IPS DF 4.7 (cell line): Measurements from ENCODE around the gene FBXO42.
"Not testable (repeated sequence)": the region's sequence is repeated elsewhere in the genome, so short reads cannot be mapped to it uniquely, and the experiment has no call there.

ENCODE experiments used
- DNase-seq: peaks from one replicate; pipeline ENCODE4 v3.0.0-alpha.2; 2013; ENCODE audit warnings: low spot score; ENCODE audit errors: extremely low read depth

Gene FBXO42

DNA sequence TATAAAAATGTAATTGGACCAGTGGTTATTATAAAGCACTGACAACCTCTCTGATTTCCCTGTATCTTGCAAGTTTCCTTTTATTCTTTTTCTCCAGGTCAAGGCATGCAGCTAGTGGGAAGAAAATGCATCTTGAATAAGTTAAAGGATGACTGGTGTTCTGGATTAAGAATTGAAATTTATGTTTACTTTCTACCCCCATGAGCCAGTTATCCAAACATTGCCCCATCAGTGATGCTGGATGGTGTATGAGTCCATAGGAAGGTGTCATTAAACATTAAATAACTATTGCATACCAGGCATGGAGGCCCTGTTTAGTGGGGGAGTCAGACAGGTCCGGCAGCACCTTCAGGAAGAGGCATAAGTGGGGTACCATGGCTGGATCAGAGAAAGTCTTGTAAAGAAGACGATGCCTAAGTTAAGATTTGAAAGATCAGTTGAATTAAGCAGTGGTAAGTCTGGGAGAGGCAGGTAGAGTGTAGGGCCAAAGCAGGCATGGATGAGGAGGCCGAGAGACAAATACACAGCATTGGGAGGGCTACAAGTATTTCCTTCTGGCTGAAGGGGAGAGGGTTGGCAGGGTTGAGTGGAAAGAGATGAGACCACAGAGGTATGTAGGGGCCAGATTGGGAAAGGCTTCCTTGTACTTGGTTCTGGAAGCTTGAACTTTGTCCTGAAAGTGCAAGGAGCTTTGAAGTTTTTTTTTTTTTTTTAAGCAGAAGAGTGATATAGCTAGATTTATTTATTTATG lies 20.4 kb upstream of the FBXO42 start:
- no peak for DNase-seq

DNA sequence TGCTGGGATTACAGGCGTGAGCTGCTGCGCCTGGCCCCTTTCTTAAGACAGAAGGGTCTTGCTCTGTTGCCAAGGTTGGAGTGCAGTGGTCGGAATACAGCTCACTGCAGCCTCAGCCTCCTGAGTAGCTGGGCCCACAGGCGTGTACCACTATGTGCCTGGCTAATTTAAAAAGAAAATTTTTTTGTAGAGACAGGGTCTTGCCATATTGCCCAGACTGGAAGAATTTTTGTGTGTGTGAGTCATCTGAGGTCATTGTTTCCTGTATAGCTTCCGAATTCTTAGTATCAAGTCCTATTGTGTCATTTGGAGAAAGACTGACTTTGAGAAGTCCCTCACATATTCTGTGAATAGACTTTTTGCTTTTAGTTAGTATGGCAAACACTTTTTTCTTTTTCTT lies 19.4 kb upstream of the FBXO42 start:
- DNase-seq = no peak

DNA sequence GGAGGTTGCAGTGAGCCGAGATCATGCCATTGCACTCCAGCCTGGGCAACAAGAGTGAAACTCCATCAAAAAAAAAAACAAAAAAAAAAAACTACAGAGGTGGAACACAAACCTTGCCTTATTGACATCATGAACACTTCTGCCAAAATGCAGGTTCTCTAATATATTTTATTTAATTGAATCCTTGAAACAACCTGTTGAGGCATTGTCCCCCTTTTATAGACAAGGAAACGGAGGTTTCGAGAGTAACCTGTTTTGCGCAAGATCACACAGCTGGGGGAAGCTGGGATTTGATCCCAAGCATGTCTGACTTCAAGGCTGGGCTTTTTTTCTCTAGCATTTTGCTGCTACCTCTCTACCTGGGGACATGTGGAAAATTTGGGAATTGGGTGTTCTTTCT lies 17.5 kb upstream of the FBXO42 start:
- no peak for DNase-seq

DNA sequence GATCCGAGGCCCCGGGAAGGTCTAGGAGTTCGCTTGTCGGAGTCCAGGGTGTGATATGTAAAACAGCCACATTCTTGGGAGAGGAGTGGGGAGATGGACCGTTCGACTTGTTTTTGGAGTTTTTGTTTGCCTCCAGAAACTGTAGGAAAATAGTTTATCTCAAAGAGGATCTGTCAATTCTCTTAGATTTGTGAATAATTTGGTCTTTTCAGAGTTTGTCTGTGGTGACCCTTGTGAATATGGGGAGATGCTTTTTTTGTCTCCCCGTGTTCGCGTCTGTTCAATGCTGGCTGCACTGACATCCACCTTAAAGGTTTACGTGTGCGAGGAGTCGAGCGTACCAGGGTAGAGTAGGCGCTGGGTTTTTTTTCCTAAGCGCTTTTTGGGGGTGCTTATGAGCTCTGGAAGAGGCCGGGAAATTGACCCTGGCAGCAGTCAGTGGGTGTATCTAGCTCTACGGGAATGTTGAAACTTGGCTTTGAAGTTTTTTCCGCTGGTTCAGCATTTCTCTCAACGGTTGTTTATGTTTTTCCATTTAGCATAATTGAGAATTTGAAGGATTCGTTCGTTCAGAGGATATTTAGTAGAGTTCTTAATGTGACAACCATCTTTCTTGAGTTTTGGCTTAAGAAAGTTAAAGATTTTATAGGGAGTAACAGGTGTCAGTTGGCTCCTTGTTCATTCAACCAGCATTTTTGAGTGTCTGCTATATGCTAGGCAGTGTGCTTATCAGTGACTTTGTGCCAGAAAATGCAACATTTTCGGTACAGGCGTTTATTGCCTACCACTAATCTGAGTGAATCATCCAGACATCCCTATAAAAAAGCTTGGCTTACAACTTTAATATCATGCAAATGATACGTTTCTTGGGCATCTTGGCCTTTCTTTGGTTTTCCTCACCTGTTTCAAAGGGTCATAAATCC lies 15.9 kb upstream of the FBXO42 start:
- no peak for DNase-seq

DNA sequence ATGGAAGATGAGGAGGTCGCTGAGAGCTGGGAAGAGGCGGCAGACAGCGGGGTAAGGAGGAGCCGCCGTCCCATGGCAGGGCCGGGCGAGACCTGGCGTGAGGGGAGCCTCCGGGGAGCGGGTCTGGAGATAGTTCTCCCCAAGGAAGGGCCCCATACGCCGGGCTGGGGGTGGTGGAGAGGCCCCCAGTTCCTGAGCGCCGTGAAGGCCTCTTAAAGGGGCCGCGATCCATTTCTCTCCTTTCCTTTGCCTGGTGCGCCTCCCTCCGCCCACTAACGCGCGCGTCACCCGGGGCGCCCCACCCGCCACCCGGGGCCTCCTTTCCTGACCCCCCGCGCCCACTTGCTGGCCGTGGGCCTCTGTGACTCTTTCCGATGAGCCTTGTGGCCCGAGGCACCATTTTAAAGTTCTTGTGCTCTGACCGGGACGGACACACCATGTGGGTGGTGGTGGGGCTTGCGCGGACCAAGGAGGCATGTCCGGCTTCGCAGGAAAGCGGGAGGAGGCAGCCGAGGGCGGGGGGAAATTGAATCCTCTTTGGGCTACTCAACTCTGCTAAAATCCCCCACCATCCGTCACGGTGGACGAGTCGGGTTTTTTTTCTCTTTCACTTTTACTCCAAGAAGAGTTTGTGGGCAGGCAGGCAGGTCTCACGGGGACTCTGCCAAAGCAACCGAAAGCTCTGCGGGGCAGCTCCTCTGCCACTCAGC lies 15.1 kb upstream of the FBXO42 start:
- DNase-seq = no peak

DNA sequence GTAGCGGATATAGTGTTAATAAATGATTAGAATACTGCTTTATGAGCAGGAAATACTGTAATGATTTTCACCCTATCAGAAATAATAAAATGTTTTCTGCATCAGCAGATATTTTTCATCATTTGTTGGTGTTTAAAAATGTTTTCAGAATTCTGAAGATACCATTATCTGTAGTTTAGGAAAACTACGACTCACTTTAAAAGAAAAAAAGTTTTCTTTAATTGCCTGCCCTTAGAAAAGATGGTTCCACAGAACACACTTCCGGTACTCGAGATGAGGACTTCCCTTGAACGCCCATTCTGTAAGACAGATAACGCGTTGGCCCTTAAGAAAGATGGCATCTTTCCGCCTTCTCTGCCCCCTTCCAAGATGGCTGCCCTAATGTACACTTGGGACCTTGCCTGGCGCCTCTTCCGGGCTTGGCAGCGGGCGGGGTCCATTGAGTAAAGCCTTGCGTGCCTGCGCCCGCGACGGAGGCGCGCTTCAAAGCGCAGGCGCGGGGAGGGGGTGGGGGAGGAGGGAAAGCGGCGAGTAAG lies 14.5 kb upstream of the FBXO42 start, which contains the start of gene SZRD1:
TSS of gene SZRD1 (plus strand) at position 521 of the 536 bp plus-strand sequence. CDS start 16 bp downstream, outside the sequence.
- DNase-seq = peak; percentile 97

DNA sequence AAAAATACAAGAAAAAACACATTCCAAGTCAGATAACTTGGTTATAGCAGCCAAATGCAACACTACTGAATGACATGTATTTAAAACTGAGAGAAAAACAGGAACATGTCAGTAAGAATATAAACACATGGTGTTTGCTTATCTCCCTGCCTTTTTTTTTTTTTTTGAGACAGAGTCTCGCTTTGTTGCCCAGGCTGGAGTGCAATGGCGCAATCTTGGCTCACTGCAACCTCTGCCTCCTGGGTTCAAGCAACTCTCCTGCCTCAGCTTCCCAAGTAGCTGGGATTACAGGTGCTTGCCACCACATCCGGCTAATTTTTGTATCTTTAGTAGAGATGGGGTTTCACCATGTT lies 12.8 kb upstream of the FBXO42 start:
- not testable (repeated sequence) for DNase-seq

DNA sequence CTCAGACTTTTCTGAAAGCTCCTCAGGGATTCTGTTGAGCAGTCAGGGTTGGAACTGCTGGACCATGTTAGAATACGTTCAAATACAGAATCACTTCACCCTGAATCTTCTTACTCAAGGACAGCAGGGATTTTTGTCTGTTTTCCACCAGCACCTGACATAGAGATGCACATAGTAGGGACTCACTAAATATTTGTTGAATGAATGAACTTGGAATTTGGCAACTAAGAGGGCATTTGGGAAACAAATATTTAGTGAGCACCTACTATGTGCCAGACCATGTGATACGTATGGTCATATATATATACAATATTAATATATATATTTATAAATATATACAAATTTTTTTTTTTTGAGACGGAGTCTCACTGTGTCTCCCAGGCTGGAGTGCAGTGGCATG lies 4.6 kb upstream of the FBXO42 start:
- DNase-seq = no peak

DNA sequence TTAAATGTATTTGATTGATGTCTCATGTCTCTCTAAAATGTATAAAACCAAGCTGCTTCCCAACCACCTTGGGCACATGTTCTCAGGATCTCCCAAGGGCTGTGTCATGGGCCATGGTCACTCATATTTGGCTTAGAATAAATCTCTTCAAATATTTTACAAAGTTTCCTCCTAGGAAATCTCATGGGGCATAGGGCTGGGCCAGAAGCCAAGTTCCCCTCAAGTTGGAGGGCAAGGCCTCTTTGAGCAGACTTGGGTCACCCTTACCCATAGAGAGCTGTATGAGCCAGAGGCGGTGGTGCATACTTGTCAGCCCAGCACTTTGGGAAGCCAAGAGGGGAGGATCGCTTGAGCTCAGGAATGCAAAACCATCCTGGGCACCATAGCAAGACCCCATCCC lies 2.3 kb upstream of the FBXO42 start:
- no peak for DNase-seq

DNA sequence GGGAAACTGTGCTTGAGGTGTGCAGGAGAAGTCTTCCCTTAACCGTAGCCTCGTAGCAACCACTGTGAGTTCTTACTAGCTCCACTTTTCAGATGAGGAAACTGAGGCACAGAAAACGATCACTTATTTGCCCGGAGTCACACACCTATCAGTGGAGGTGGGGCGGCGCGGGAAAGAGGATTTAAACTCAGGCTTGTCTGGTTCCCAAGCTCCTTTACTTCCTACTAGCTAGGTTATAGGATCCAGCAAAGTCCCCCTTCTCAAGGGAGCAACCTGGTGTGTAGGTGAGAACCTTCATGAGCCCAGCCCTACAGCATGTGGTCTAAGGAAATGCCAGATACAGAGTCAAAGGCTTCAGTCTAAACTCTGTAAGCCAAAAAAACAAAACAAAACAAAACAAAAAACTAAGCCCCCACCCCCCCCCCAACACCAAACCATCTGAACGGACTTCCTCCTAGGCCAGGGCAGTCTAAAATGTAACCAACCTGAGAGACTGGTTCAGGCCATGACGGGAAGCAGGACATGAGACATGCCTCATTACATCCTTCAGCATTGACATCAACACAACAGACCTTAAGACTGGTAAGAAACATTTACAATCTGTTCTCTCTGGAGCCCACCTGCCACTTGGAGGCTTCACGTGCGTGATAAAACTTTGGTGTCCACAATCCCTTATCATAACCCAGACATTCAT lies 709 bp upstream of the FBXO42 start:
- no peak for DNase-seq

DNA sequence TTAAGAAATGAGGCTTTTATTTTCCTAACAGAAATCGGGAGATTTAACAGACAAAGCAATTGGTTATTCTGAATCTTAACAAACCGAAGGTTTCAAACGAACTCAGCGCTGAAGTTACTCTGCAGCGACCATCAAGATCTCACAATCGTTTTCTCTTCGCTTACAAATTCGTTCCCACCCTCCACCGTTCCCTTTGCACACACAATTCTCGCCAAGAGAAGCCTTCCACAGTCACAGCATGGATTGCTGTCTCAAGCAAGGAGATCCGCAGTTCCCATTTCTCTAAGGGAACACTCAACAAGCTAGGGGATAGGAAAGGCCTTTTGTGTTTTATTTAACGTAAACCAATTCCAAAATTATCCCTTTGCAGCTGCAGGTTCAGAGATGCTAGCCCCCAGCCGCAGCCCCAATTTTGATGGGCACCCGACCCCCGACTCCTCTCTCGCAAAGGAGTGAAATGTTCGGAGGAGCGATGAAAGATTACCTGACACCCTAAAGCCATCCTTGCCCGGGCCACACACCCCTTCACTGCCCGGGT lies 755 bp downstream of the FBXO42 start:
- no peak for DNase-seq

DNA sequence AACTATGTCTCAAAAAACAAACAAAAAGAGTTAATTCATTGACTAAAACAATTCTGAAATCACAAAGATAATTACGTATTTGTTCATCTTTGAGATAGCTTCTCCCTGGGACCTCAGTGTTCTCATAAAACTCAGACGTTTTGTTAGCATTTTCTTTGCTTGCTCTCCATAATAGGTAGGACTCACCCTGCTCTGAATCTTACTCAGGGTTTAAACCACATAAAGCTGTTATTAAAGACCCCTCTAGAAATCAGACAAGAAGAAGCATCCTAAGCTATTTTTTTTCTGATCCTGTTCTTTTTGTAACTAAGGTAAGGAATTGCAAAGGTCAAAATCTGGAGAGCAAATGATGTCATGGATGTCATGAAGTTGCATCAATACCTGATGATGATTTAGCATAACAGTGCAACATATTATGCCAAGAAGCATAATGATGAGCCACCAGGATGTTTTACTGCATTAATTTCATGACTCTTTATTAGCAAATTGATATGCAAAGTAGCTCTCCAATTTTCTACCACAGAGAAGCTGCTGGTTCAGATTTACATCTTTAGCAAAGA lies 2.4 kb downstream of the FBXO42 start:
- no peak for DNase-seq

DNA sequence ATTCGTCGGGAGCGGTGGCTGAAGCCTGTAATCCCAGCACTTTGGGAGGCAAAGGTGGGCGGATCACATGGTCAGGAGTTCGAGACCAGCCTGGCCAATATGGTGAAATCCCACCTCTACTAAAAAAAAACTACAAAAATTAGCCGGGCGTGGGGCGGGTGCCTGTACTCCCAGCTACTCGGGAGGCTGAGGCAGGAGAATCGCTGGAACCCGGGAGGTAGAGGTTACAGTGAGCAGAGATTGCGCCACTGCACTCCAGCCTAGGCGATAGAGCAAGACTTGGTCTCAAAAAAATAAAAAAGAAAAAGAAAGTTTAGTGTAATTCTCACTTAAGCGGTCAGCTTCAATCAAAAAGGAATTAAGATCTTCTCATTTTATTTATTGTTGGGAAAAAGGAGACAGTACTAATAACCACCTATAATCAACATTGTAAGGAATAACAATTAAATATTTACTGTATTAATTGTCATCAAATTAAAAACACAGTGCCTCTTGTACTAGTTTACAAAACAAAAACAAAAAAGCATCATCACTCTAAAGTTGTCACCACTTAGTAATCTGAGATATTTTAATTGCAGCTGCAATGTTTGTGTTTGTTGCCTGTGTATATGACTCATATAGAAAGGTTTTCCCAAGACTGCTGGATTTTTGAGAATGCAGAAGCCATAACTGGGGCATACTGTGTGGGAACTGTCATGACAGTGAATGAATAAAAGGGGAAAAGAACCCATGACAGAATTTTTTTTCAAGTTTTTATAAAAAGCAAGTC lies 3.7 kb downstream of the FBXO42 start:
- DNase-seq = no peak

DNA sequence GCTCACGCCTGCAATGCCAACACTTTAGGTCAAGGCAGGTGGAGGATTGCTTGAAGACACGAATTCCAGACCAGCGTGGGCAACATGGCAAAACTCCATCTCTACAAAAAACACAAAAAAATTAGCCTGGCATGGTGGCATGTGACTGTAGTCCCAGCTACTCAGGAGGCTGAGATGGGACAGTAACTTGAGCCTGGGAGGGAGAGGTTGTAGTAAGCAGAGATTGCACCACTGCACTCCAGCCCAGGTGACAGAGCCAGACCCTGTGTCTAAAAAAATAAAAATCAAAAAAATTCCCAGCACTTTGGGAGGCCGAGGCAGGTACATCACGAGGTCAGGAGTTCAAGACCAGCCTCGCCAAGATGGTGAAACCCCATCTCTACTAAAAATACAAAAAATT lies 9.0 kb downstream of the FBXO42 start:
- not testable (repeated sequence) for DNase-seq

DNA sequence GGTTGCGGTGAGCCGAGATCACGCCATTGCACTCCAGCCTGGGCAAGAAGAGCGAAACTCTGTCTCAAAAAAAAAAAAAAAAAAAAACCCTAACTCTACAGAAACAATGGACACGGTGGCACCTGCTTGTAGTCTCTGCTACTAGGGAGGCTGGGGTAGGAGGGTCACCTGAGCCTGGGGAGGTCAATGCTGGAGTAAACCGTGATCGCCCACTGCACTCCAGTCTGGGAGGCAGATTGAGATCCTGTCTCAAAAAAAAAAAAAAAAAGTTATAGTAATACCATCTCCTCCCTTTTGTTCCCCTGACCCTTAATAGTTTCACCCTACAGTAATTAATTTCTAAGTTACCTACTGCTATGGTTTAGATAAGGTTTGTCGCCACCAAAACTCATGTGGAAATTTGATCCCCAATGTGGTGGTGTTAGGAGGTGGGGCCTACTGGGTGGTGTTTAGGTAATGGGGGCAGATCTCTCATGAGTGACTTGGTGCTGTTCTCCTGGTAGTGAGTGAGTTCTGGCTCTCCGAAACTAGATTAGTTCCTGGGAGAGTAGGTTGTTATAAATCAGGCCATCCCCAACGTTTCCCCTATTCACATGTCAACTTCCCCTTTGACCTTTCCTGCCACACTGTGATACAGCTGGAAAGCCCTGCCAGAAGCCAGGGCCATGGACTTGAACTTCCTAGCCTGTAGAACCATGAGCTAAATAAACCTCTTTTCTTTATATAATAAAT lies 9.8 kb downstream of the FBXO42 start:
- no peak for DNase-seq

DNA sequence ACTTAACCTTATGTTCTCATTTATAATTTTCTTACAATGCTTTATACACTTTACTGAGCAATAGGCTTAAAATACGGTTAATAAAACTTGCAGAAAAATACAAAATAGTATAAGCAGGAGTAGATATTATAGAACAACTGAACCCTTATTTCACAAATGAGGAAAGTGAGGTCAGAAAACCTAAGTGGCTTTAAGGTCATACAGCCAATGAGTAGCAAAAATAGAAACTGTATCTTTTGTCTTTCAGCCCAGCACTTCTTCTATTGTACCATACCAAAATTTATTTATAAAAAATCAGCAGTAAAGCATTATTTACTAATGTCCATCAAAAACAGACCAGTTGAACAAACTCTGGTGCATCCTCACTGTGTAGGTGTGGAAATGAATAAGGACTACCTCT lies 11.6 kb downstream of the FBXO42 start:
- no peak for DNase-seq

DNA sequence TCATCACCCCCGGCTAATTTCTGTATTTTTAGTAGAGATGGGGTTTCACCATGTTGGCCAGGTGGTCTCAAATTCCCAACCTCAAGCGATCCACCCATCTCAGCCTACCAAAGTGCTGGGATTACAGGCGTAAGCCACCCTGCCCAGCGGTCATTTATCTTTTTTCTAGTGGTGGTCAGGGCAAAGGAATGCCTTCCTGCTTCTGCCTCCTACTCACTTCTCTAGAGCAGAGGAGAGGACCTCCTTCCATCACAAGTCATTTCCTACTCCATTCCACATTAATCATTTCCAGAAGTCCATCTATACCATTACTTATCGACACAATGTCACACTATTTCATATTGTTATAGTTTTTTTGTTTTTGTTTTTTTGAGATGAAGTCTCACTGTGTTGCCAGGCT lies 13.3 kb downstream of the FBXO42 start:
- no peak for DNase-seq

DNA sequence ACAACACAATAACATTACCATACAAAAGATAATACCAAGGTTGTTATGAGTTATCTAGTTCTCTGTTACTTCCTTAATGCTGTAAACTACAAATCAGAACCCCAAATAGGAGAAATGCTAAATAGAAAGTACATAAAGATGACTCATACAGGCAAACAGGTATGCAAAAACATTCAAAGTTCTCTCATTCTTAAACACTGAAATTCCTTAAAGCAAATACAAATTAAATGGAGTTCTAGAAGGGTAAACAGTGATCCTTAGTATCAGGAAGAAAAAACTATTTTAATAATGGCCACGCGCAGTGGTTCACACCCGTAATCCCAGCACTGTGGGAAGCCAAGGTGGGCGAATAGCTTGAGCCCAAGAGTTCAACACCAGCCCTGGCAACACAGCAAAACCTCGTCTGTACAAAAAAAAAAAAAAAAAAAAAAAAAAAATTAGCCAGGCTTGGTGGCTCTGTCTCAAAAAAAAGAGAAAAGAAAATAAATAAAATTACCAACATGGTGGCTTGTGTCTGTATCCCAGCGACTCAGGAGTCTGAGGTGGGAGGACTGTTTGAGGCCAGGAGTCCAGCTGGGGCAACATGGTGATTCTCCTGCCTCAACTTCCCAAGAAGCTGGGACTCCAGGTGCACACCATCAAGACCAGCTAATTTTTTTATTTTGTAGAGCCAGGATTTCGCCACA lies 17.5 kb downstream of the FBXO42 start:
- DNase-seq = no peak
